Fibroblast of skin of back (primary cell): ENCODE results near the gene NTN1.

Source experiments
- DNase-seq: peaks from one replicate; pipeline ENCODE4 v3.0.0-alpha.2; 2013

The NTN1 gene

GRCh38 chr17:9283909-9284308 lies 262.6 kb downstream of the NTN1 start:
- no peak for DNase-seq

GRCh38 chr17:9284884-9285283 lies 263.6 kb downstream of the NTN1 start:
- DNase-seq = peak; percentile 38

- no peak for DNase-seq
These were observed 264.5 kb downstream of the NTN1 start for GRCh38 chr17:9285602-9286427.

GRCh38 chr17:9286434-9286833 lies 265.1 kb downstream of the NTN1 start:
- DNase-seq = peak; percentile 22

GRCh38 chr17:9287306-9287705 lies 266.0 kb downstream of the NTN1 start:
- DNase-seq = no peak

- DNase-seq = no peak
These were observed 268.9 kb downstream of the NTN1 start for GRCh38 chr17:9290226-9290613.

GRCh38 chr17:9291912-9292560 lies 270.7 kb downstream of the NTN1 start:
- no peak for DNase-seq

GRCh38 chr17:9292561-9292941 lies 271.2 kb downstream of the NTN1 start:
- DNase-seq = no peak
